Thyroid gland (tissue), 4 donors: ENCODE results near the gene DNAJC10. TPM values are rescaled to one million over a fixed set of nuclear protein-coding genes. Genes with fewer than 3 reads are reported as not detected.
"Not testable (repeated sequence)": the region's sequence is repeated elsewhere in the genome, so short reads cannot be mapped to it uniquely, and the experiment has no call there.

Experiments
- DNase-seq, 2 donors: peaks; one replicate each; pipeline ENCODE4 v3.0.0-alpha.2; 2019
- H3K27ac ChIP-seq, 3 donors: fragments of 200-600 bp; sonication (generic); 1 replicate in 2 of 3; 2 replicates in 1 of 3; pipeline ENCODE4 v1.5.1; 2016 to 2019; ENCODE audit warnings: mild to moderate bottlenecking in 1 of 3, moderate library complexity in 1 of 3
- H3K27me3 ChIP-seq: fragments of 200-600 bp; sonication (generic); one replicate; pipeline ENCODE4 v1.5.1; 2019
- H3K36me3 ChIP-seq, 2 donors: fragments of 200-600 bp; sonication (generic); one replicate each; pipeline ENCODE4 v1.5.1; 2016 to 2019
- H3K4me1 ChIP-seq, 2 donors: fragments of 200-600 bp; sonication (generic); one replicate each; pipeline ENCODE4 v1.5.1; 2017 to 2019
- H3K4me3 ChIP-seq, 3 donors: fragments of 200-600 bp; sonication (generic); replicated peaks in 1 of 3; 1 replicate in 2 of 3; 2 replicates in 1 of 3; pipeline ENCODE4 v1.5.1; 2016; ENCODE audit warnings: mild to moderate bottlenecking in 1 of 3
- H3K9me3 ChIP-seq: fragments of 200-600 bp; sonication (generic); one replicate; pipeline ENCODE4 v1.5.1; 2017
- CTCF ChIP-seq, 6 experiments: fragments of 200-600 bp in 3 of 6; fragments of 450-650 bp in 3 of 6; sonication (generic) in 3 of 6; IDR thresholded peaks; one replicate each; pipeline ENCODE4 v1.5.1; 2016 to 2019; ENCODE audit warnings: antibody characterized with exemption in 6 of 6, mild to moderate bottlenecking in 2 of 6, inconsistent platforms in 1 of 6, moderate library complexity in 1 of 6
- POLR2A ChIP-seq, 2 donors: fragments of 450-650 bp; IDR thresholded peaks; one replicate each; pipeline ENCODE4 v1.6.1; 2017; ENCODE audit warnings: antibody characterized with exemption in 2 of 2, mild to moderate bottlenecking in 2 of 2, moderate library complexity in 1 of 2
- WGBS, 2 donors: methylation state at CpG; one replicate each; pipeline ENCODE4 v1.1.5; 2017; 5-methylcytosine and 5-hydroxymethylcytosine counted together
- intact Hi-C: fragments of 100-400 bp; cut with DNase I; formaldehyde crosslinking; loops from one replicate; pipeline ENCODE4 v1.15.1; 2023
- total RNA-seq, 4 donors: library from RNA; depleted of rRNA; stranded (reverse); fragments of >200 nt; gene quantifications; one replicate each; pipeline ENCODE4 v1.2.3, GENCODE V29; 2016

DNAJC10 gene
- total RNA-seq, 4 donors from 2014 or later: 76.4 to 99.4 (median 86.0) TPM

GRCh38 chr2:182718459-182718858 is 2.4 kb downstream of the DNAJC10 start:
- peak overlapping the region in 1 of 3 donors; percentile 5 for H3K27ac ChIP-seq
- H3K4me1 ChIP-seq: peaks cover 6 to 13% of the 10 kb centered on the region in 2 donors
- no peak overlapping the region for H3K4me3 ChIP-seq
- TF ChIP-seq CTCF (IDR thresholded peaks at IDR 0.05) (no peak), POLR2A (IDR thresholded peaks at IDR 0.05) (no peak)
- intact Hi-C loops: no loop called here
- no peak for DNase-seq
- no peaks in the 10 kb centered on the region for H3K9me3 ChIP-seq
- no peaks in the 10 kb centered on the region for H3K27me3 ChIP-seq
- peaks cover 4 to 5% of the 10 kb centered on the region in 2 donors for H3K36me3 ChIP-seq
- 62 to 70% methylated on average over 4 of the region's 4 CpGs for WGBS, 2 donors

- intact Hi-C loops, DNase-seq, H3K4me3 ChIP-seq, H3K27ac ChIP-seq, H3K9me3 ChIP-seq, H3K27me3 ChIP-seq, H3K36me3 ChIP-seq: not testable (repeated sequence)
- WGBS, 2 donors: 93 to 96% methylated on average over 8 of the region's 8 CpGs
- H3K4me1 ChIP-seq: peaks cover 6 to 13% of the 10 kb centered on the region in 2 donors
Observed at GRCh38 chr2:182719116-182719515, 3.1 kb downstream of the DNAJC10 start.

GRCh38 chr2:182724656-182725055 is 8.6 kb downstream of the DNAJC10 start:
- intact Hi-C loops: no loop called here
- H3K27me3 ChIP-seq: no peaks in the 10 kb centered on the region
- H3K9me3 ChIP-seq: no peaks in the 10 kb centered on the region
- WGBS, 2 donors: 85 to 92% methylated on average over 3 of the region's 3 CpGs
- TF ChIP-seq CTCF (IDR thresholded peaks at IDR 0.05): no peak
- no peak for TF ChIP-seq POLR2A (IDR thresholded peaks at IDR 0.05)
- no peak overlapping the region for H3K27ac ChIP-seq
- H3K4me1 ChIP-seq: no peaks in the 10 kb centered on the region
- H3K36me3 ChIP-seq: peaks cover 5 to 16% of the 10 kb centered on the region in 2 donors
- H3K4me3 ChIP-seq: no peak overlapping the region
- no peak for DNase-seq

GRCh38 chr2:182726473-182726872 is 10.4 kb downstream of the DNAJC10 start:
- intact Hi-C loops: no loop called here
- no peak overlapping the region for H3K27ac ChIP-seq
- H3K4me1 ChIP-seq: no peaks in the 10 kb centered on the region
- TF ChIP-seq POLR2A (IDR thresholded peaks at IDR 0.05): no peak
- no peak for TF ChIP-seq CTCF (IDR thresholded peaks at IDR 0.05)
- H3K36me3 ChIP-seq: peaks cover 0 to 12% of the 10 kb centered on the region in 2 donors
- H3K27me3 ChIP-seq: no peaks in the 10 kb centered on the region
- DNase-seq: no peak
- H3K4me3 ChIP-seq: no peak overlapping the region
- 93 to 97% methylated on average over 3 of the region's 3 CpGs for WGBS, 2 donors
- no peaks in the 10 kb centered on the region for H3K9me3 ChIP-seq

GRCh38 chr2:182728014-182728413 is 12.0 kb downstream of the DNAJC10 start:
- no peaks in the 10 kb centered on the region for H3K4me1 ChIP-seq
- H3K27ac ChIP-seq: no peak overlapping the region
- intact Hi-C loops: no loop called here
- no peak for TF ChIP-seq POLR2A (IDR thresholded peaks at IDR 0.05)
- DNase-seq: no peak
- H3K9me3 ChIP-seq: no peaks in the 10 kb centered on the region
- no peak overlapping the region for H3K4me3 ChIP-seq
- H3K36me3 ChIP-seq: peaks cover 0 to 12% of the 10 kb centered on the region in 2 donors
- 95 to 97% methylated on average over 4 of the region's 4 CpGs for WGBS, 2 donors
- no peaks in the 10 kb centered on the region for H3K27me3 ChIP-seq

- 97 to 98% methylated on average over 2 of the region's 2 CpGs for WGBS, 2 donors
- TF ChIP-seq CTCF (IDR thresholded peaks at IDR 0.05) (no peak), POLR2A (IDR thresholded peaks at IDR 0.05) (no peak)
- intact Hi-C loops: no loop called here
- no peaks in the 10 kb centered on the region for H3K9me3 ChIP-seq
- no peaks in the 10 kb centered on the region for H3K4me1 ChIP-seq
- no peak overlapping the region for H3K4me3 ChIP-seq
- H3K27ac ChIP-seq: no peak overlapping the region
- no peaks in the 10 kb centered on the region for H3K27me3 ChIP-seq
- no peak for DNase-seq
- H3K36me3 ChIP-seq: peaks cover 0 to 8% of the 10 kb centered on the region in 2 donors
Observed at GRCh38 chr2:182729710-182730339, 13.8 kb downstream of the DNAJC10 start.
